Measurements from ENCODE around the gene TSPAN11.

- TF ChIP-seq TAF1 (IDR thresholded peaks at IDR 0.05; ENCODE audit: borderline replicate concordance, insufficient read depth, low read length) (no peak), SIN3A (IDR thresholded peaks at IDR 0.05; ENCODE audit: borderline replicate concordance, insufficient read depth, low read length) (no peak), POLR2AphosphoS5 (IDR thresholded peaks at IDR 0.05; ENCODE audit: low read depth, low read length) (no peak), REST (IDR thresholded peaks at IDR 0.05; ENCODE audit: insufficient read depth in 1 of 2, low read depth in 2 of 2, low read length in 2 of 2) (no peak), FOXP2 (optimal IDR thresholded peaks at IDR 0.05; ENCODE audit: borderline replicate concordance, extremely low read depth, extremely low read length, insufficient read depth) (no peak)
These were observed 15.3 kb upstream of the TSPAN11 start for GRCh38 chr12:30911207-30911606.
